Tongue (tissue), 2 donors: Measurements from ENCODE around the gene ETHE1. TPM values are rescaled to one million over a fixed set of nuclear protein-coding genes. Genes with fewer than 3 reads are reported as not detected.

Source experiments
- DNase-seq: peaks from one replicate; pipeline ENCODE4 v3.0.0-alpha.2; 2015
- total RNA-seq: library from RNA; depleted of rRNA; stranded (reverse); fragments of >200 nt; gene quantifications from one replicate; pipeline ENCODE4 v1.2.3, GENCODE V29; 2014

ETHE1 gene
- total RNA-seq, 1 donor from 2014 or later = 28.2 TPM

GRCh38 chr19:43464134-43464775, 62.7 kb downstream of the ETHE1 start:
- no peak for DNase-seq

GRCh38 chr19:43463381-43464133, 63.4 kb downstream of the ETHE1 start:
- peak; percentile 95 for DNase-seq

DNA sequence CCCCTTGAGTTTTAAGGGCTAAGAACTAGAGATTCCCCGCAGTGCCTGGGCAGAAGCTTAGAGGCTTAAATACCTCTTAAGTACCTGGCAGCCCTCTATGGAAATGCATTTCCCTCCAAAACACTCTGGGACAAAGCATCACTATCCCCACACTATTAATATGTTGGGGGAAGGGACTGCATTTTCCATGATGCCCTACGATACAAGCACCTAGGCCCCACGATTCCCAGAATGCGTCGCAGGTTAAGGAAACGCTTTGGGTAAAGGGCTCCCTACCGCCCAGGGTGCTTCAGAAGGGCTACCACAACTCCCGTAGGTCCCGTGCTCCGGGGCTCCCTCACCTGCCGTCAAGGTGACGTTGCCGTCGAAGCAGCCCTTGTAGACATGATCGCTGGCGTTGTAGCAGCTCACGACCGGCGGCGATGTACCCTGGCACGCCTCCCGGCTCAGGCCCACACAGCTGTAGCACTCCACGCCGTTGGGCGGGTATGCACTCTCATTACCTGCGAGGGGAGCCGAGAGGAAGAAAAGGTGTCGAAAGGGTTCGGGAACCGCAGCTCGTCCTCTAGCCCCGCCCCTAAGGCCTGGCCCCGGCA, 64.1 kb downstream of the ETHE1 start:
- DNase-seq = no peak

- no peak for DNase-seq
Observed at GRCh38 chr19:43462383-43462782, 64.6 kb downstream of the ETHE1 start.

- DNase-seq = no peak
Observed at GRCh38 chr19:43461303-43461702, 65.7 kb downstream of the ETHE1 start.

GRCh38 chr19:43460362-43461016, 66.5 kb downstream of the ETHE1 start:
- DNase-seq = no peak

DNA sequence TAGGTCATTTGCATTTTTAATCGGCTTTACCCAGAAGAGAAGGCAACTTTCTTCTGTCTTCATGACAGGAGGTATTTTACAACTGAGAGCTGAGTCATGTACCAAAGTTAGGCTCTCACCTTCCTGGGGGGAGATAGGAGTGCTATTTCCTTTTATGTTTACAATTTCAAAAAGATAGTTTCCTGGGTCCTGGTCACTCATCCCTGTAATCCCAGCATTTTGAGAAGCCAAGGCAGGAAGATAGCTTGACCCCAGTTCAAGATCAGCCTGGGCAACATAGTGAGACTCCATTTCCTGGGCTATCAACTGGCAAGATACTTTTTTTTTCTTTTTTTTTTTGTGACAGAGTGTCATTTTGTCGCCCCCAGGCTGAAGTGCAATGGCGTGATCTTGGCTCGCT, 69.2 kb downstream of the ETHE1 start:
- no peak for DNase-seq

Other genes with a start within 250 kb of the ETHE1 start
- gene CD177, start 173.5 kb downstream of the ETHE1 start, total RNA-seq = 3.3 TPM
- gene TEX101, start 112.3 kb downstream of the ETHE1 start, total RNA-seq = not detected
- 17.6 TPM for gene LYPD3, start 61.6 kb downstream of the ETHE1 start, total RNA-seq
- 24.6 TPM for gene PHLDB3, start 22.5 kb downstream of the ETHE1 start, total RNA-seq
- 0.41 TPM for gene ZNF575, start 6.0 kb upstream of the ETHE1 start, total RNA-seq
- 10.5 TPM for gene XRCC1, start 48.3 kb upstream of the ETHE1 start, total RNA-seq
- gene PINLYP, start 48.6 kb upstream of the ETHE1 start, total RNA-seq = 2.7 TPM
- gene IRGQ, start 68.9 kb upstream of the ETHE1 start, total RNA-seq = 26.0 TPM
- 8.8 TPM for gene ZNF576, start 69.4 kb upstream of the ETHE1 start, total RNA-seq
- not detected for gene SRRM5, start 84.9 kb upstream of the ETHE1 start, total RNA-seq
- gene ZNF428, start 92.4 kb upstream of the ETHE1 start, total RNA-seq = 22.9 TPM
- gene CADM4, start 112.6 kb upstream of the ETHE1 start, total RNA-seq = 10.3 TPM
- gene PLAUR, start 143.0 kb upstream of the ETHE1 start, total RNA-seq = 8.1 TPM
- not detected for gene IRGC, start 188.9 kb upstream of the ETHE1 start, total RNA-seq
- 13.0 TPM for gene SMG9, start 227.8 kb upstream of the ETHE1 start, total RNA-seq